MM.1S (cell line): Measurements from ENCODE around the gene NPVF.

Experiments
- DNase-seq: peaks from one replicate; pipeline ENCODE4 v3.0.0-alpha.2; 2015
- H2AFZ ChIP-seq: fragments of 300-600 bp; sonication (generic); 2 replicates; pipeline ENCODE4 v1.6.0; 2016; ENCODE audit warnings: antibody characterized with exemption, low read length
- H3F3A ChIP-seq: fragments of 300-600 bp; sonication (generic); 2 replicates; pipeline ENCODE4 v1.6.1; 2016; ENCODE audit warnings: mild to moderate bottlenecking, antibody characterized with exemption, low read length, moderate library complexity, mixed read lengths; ENCODE audit not compliant: insufficient read depth
- H3K27ac ChIP-seq: fragments of 300-600 bp; sonication (generic); 2 replicates; pipeline ENCODE4 v1.5.1; 2016; ENCODE audit warnings: mild to moderate bottlenecking, low read length
- H3K27me3 ChIP-seq: fragments of 300-600 bp; sonication (generic); replicated peaks from 2 replicates; pipeline ENCODE4 v1.6.0; 2016; ENCODE audit warnings: low read length; ENCODE audit not compliant: insufficient read depth
- H3K36me3 ChIP-seq: fragments of 300-600 bp; sonication (generic); replicated peaks from 2 replicates; pipeline ENCODE4 v1.6.1; 2016; ENCODE audit warnings: mild to moderate bottlenecking, low read length, mixed read lengths; ENCODE audit not compliant: insufficient read depth
- H3K4me1 ChIP-seq: fragments of 300-600 bp; sonication (generic); 2 replicates; pipeline ENCODE4 v1.6.1; 2016; ENCODE audit warnings: low read length, mixed read lengths
- H3K4me2 ChIP-seq: fragments of 300-600 bp; sonication (generic); 2 replicates; pipeline ENCODE4 v1.6.0; 2016; ENCODE audit warnings: low read depth, low read length
- H3K4me3 ChIP-seq: fragments of 300-600 bp; sonication (generic); 2 replicates; pipeline ENCODE4 v1.5.1; 2016; ENCODE audit warnings: low read length, mixed read lengths
- H3K79me2 ChIP-seq: fragments of 300-600 bp; sonication (generic); 2 replicates; pipeline ENCODE4 v1.6.1; 2016; ENCODE audit warnings: mixed run types, low read length, mixed read lengths
- H3K9ac ChIP-seq: fragments of 300-600 bp; sonication (generic); 2 replicates; pipeline ENCODE4 v1.6.1; 2016; ENCODE audit warnings: low read length, mixed read lengths
- H3K9me2 ChIP-seq: fragments of 300-600 bp; sonication (generic); replicated peaks from 2 replicates; pipeline ENCODE4 v1.6.1; 2016; ENCODE audit warnings: mild to moderate bottlenecking, low read length, mixed read lengths; ENCODE audit not compliant: insufficient read depth
- H3K9me3 ChIP-seq: fragments of 300-600 bp; sonication (generic); replicated peaks from 2 replicates; pipeline ENCODE4 v1.6.1; 2016; ENCODE audit warnings: mild to moderate bottlenecking, low read length, mixed read lengths; ENCODE audit not compliant: insufficient read depth
- H4K20me1 ChIP-seq: fragments of 300-600 bp; sonication (generic); 2 replicates; pipeline ENCODE4 v1.6.1; 2016; ENCODE audit warnings: mild to moderate bottlenecking, low read length, moderate library complexity, mixed read lengths; ENCODE audit not compliant: insufficient read depth
- EZH2 ChIP-seq: fragments of 300-600 bp; sonication (generic); optimal IDR thresholded peaks from 2 replicates; pipeline ENCODE3; 2017; ENCODE audit warnings: low read depth, mild to moderate bottlenecking, antibody characterized with exemption, low read length, mixed read lengths
- EZH2phosphoT487 ChIP-seq: fragments of 300-600 bp; sonication (generic); IDR thresholded peaks from 2 replicates; pipeline ENCODE4 v1.6.1; 2018; ENCODE audit warnings: antibody characterized with exemption, low read length
- TF ChIP-seq, protein P1 (sequence below): fragments of 300-600 bp; sonication (generic); IDR thresholded peaks from 2 replicates; pipeline ENCODE4 v1.5.1; 2016; ENCODE audit warnings: antibody characterized with exemption, low read length, mixed read lengths

Gene NPVF

DNA sequence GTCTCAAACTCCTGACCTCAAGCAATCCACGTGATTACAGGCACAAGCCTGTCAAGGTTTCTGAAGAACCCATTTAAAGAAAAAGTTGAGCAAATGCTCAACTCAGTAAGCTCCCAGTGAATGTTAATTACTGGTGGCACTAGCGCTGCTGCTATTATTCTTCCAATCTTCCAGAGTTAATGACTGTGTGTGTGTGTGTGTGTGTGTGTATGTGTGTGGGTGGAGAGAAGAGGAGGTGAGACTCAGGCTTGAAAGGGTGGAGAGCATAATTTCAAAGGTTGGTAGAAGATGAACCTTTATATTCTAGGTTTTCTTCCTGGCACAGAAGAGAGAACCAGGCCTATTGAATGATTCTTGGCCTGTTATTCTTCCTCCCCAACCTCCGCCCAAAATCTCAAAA, 11.6 kb upstream of the NPVF start:
- Histone ChIP-seq H3K27ac (no peak overlapping the region), H3K9ac (no peak overlapping the region)
- TF ChIP-seq, protein P1, sequence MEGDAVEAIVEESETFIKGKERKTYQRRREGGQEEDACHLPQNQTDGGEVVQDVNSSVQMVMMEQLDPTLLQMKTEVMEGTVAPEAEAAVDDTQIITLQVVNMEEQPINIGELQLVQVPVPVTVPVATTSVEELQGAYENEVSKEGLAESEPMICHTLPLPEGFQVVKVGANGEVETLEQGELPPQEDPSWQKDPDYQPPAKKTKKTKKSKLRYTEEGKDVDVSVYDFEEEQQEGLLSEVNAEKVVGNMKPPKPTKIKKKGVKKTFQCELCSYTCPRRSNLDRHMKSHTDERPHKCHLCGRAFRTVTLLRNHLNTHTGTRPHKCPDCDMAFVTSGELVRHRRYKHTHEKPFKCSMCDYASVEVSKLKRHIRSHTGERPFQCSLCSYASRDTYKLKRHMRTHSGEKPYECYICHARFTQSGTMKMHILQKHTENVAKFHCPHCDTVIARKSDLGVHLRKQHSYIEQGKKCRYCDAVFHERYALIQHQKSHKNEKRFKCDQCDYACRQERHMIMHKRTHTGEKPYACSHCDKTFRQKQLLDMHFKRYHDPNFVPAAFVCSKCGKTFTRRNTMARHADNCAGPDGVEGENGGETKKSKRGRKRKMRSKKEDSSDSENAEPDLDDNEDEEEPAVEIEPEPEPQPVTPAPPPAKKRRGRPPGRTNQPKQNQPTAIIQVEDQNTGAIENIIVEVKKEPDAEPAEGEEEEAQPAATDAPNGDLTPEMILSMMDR, result no peak
- TF ChIP-seq EZH2, result no peak
- no peak for TF ChIP-seq EZH2phosphoT487

DNA sequence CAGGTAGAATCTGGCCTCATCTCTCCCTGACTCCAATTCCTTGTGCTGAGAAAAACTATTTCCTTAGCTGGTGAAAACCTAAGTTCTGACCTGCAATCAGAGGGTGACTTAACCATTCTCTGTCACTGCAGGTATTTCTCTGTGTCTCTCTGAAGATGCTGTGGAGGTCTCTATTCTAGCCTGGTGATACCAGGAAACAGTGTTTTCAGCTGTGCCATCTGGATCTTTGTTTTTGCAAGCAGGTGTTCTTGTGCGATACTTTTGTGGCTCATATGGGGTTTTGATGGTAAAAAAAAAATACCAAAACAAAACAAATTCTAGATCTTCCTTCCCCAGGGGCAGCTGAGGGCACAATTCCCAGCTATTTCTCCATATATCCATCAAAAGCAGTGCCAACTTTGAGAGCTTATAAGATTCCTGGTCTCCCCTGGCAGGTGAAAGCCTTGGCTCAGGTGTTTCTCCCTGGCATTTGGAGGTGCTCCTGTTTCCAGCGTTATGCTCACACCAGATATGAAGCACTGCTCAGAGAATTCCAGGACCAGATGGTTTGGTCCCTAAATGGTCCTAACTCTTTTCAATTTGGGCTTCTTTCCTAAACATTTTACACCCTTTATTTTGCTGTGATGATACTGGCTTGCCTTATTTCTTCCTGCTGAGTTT, 9.9 kb upstream of the NPVF start:
- Histone ChIP-seq H3K4me1 (peaks cover 15% of the 10 kb centered on the region), H3K79me2 (no peaks in the 10 kb centered on the region), H3K27ac (peak overlapping the region; percentile 48; the same call in 1 of the 2 replicates), H3K4me2 (peak overlapping the region; percentile 30), H3K4me3 (no peak overlapping the region), H4K20me1 (no peaks in the 10 kb centered on the region), H3K9me2 (no peaks in the 10 kb centered on the region), H3K36me3 (no peaks in the 10 kb centered on the region), H3K9ac (no peak overlapping the region), H3F3A (no peaks in the 10 kb centered on the region; the same call in 1 of the 2 replicates), H2AFZ (no peak overlapping the region), H3K27me3 (no peaks in the 10 kb centered on the region), H3K9me3 (no peaks in the 10 kb centered on the region)
- TF ChIP-seq EZH2, result no peak
- no peak for TF ChIP-seq EZH2phosphoT487
- TF ChIP-seq, protein P1, result no peak
- peak; percentile 73 for DNase-seq

More for the DNA sequence above, 11.6 kb upstream of the NPVF start:
- no peaks in the 10 kb centered on the region for H4K20me1 ChIP-seq
- H3K4me2 ChIP-seq, result no peak overlapping the region
- no peaks in the 10 kb centered on the region for H3K36me3 ChIP-seq
- no peaks in the 10 kb centered on the region for H3K79me2 ChIP-seq
- H3K27me3 ChIP-seq, result no peaks in the 10 kb centered on the region
- no peaks in the 10 kb centered on the region for H3K9me2 ChIP-seq
- no peaks in the 10 kb centered on the region; the same call in 1 of the 2 replicates for H3F3A ChIP-seq
- peaks cover 15% of the 10 kb centered on the region for H3K4me1 ChIP-seq
- no peak overlapping the region for H2AFZ ChIP-seq
- no peak overlapping the region for H3K4me3 ChIP-seq
- DNase-seq, result no peak
- no peaks in the 10 kb centered on the region for H3K9me3 ChIP-seq

DNA sequence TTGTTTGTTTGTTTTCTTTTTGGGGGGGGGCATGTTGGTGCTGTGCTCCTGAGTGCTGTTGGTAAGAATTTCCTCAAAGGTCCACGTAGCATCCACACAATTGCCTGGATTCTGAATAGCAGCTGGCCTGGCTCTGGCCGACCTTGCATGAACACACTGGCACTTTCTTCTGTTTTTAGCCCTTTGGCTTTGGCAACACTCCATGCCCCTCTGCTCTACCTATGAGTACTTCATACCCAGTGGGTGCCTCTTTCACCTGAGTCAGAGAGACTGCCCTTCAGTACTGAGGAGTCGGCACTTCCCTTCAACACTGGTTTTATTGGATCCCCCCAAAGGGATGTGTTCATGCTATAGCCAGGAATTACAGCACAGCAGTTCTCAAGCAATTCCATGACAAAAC, 7.2 kb upstream of the NPVF start:
- Histone ChIP-seq H3K79me2 (no peaks in the 10 kb centered on the region), H3K4me1 (peaks cover 15% of the 10 kb centered on the region), H3K9me3 (no peaks in the 10 kb centered on the region), H3K27ac (no peak overlapping the region), H4K20me1 (no peaks in the 10 kb centered on the region), H3K27me3 (no peaks in the 10 kb centered on the region), H3K4me3 (no peak overlapping the region), H3K36me3 (no peaks in the 10 kb centered on the region), H3K9me2 (no peaks in the 10 kb centered on the region), H3K4me2 (no peak overlapping the region), H2AFZ (no peak overlapping the region), H3K9ac (no peak overlapping the region), H3F3A (no peaks in the 10 kb centered on the region; the same call in 1 of the 2 replicates)
- DNase-seq, result no peak
- TF ChIP-seq, protein P1, result no peak
- no peak for TF ChIP-seq EZH2phosphoT487
- TF ChIP-seq EZH2, result no peak
